BJ (cell line): ENCODE results near the gene PDE7B. TPM values are rescaled to one million over a fixed set of nuclear protein-coding genes. Genes with fewer than 3 reads are reported as not detected.

ENCODE experiments used
- CTCF ChIA-PET: fragments of 350-600 bp; formaldehyde crosslinking; extraction: SDS; loops from one replicate; lab custom pipeline; 2021; ENCODE audit warnings: antibody characterized with exemption, inconsistent platforms; lab: Yijun Ruan, JAX
- POLR2A ChIA-PET: fragments of 300-600 bp; sonication (Branson Sonifier 250); formaldehyde crosslinking; extraction: SDS; loops from one replicate; lab custom pipeline; 2021; ENCODE audit warnings: antibody characterized with exemption; lab: Charles Lee
- DNase-seq: peaks from one replicate; pipeline ENCODE4 v3.0.0-alpha.2; 2011; ENCODE audit warnings: low read depth
- H3K27me3 ChIP-seq: 2 replicates; pipeline ENCODE4 v1.6.0; 2011; ENCODE audit warnings: low read length; ENCODE audit not compliant: control insufficient read depth, insufficient read depth
- H3K36me3 ChIP-seq: 2 replicates; pipeline ENCODE4 v1.5.1; 2011; ENCODE audit warnings: low read length; ENCODE audit not compliant: control insufficient read depth, insufficient read depth
- H3K4me3 ChIP-seq: 2 replicates; pipeline ENCODE4 v1.5.1; 2011; ENCODE audit warnings: low read depth, mild to moderate bottlenecking, control low read depth, low read length
- CTCF ChIP-seq: IDR thresholded peaks from 2 replicates; pipeline ENCODE4 v1.5.1; 2011; ENCODE audit warnings: low read depth, mild to moderate bottlenecking, control low read depth, inconsistent platforms, low read length, moderate library complexity; ENCODE audit not compliant: insufficient read depth
- polyA plus RNA-seq: library from polyadenylated mRNA; depleted of rRNA; stranded (reverse); fragments of >200 nt; gene quantifications from 2 replicates; pipeline ENCODE4 v1.2.3, GENCODE V29; 2011

PDE7B gene
- polyA plus RNA-seq, 1 experiment, result 2.7 TPM

DNA sequence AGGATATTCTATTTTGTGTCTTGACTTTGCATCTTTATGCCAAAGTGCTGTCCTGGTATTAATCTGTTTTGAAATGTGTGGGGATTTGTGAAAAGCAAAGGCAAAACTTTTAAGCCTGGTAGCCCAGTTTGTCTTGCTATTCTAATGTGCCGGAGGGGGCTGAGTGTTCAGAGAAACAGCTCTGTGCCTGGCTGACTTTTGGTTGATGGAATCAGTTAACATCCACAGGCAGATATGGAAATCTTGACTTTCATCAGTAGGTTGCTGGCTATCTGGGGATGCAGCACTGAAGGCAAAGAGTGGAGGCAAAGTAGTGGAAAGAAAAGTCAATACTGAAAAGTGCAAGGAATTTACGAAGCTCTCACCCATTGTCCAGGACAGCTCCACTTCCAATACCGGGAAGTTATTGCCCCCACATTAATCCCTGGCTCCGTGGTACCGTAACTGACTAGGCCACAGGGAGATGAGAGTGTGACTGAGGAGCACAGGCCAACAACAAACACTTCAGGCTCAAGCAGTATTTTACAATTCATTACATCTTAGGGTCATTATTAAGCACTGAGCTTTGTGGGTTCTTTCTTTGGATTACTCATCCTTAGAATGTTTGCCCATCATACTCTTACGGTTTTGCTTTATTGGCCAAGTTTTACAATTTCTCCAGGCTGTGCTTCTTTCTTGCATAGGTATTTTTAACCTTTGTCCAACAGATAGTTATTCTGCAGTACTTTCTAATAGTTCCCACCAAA lies 234.0 kb downstream of the PDE7B start:
- Histone ChIP-seq H3K36me3 (no peaks in the 10 kb centered on the region), H3K4me3 (no peak overlapping the region), H3K27me3 (no peaks in the 10 kb centered on the region)
- DNase-seq, result no peak
- no peak for TF ChIP-seq CTCF
- CTCF ChIA-PET, result no interaction called here
- POLR2A ChIA-PET, result no interaction called here

DNA sequence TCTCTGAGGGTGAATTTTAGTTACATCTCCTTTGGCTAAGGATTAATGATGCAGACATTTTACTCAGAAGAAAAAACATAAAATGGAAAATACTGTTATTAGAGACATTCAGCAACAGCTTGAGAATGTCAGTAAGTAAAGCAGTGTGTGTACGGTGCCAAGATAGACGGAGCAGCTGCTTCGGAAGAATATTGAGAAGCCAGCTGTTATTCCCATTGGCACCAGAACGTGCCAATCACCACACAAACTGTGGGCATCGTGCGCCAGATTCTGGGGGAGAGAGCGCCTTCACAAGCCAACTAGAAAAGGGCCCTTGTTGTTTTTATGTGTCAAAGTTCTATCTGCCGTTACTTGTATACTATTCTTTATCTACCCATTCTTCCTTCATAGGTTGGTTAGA lies 235.2 kb downstream of the PDE7B start:
- no peaks in the 10 kb centered on the region for H3K36me3 ChIP-seq
- TF ChIP-seq CTCF, result no peak
- POLR2A ChIA-PET, result no interaction called here
- CTCF ChIA-PET, result no interaction called here
- H3K4me3 ChIP-seq, result no peak overlapping the region
- no peaks in the 10 kb centered on the region for H3K27me3 ChIP-seq
- no peak for DNase-seq

DNA sequence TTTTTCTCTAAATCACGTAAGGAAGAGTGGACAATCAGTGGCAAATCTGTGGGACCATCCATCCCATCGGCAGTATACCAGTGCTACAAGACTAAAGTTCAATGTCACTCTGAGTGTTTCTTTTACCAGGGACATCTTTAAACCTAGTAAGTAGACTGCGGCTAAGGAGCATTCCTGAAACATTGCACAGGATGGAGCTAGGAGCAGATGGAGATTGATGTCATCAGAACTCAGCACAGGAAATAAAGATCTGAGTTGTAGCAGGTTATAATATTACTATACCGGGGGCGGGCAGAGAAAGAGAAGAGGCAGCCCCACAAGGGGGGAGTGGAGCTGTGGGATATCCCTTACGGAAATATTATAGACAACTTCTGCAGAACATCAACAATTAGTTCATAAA lies 236.5 kb downstream of the PDE7B start:
- ChIA-PET CTCF (interaction anchor here (0.6 kb wide), 1 partner anchor 9 kb away, joined by 3 read pairs; no protein-coding TSS in a partner anchor), POLR2A (no interaction called here)
- DNase-seq, result no peak
- TF ChIP-seq CTCF, result no peak
- no peaks in the 10 kb centered on the region for H3K27me3 ChIP-seq
- H3K36me3 ChIP-seq, result no peaks in the 10 kb centered on the region
- no peak overlapping the region for H3K4me3 ChIP-seq

DNA sequence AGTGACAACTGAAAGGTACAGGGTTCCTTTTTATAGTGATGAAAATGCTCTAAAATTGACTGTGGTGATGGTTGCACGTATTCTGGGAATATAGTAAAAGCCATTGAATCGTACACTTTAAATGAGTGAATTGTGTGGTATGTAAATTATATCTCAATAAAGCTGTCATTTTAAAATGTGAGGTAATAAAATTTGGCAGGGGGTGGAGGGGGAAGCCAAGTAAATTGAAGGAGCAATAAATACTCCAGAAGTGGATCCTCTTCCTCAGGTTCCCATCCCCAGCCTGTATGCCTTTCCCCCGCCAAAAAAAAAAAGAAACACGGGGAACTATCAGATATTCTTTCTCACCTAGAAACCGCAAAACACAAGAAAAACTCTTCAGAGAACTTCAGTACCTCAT lies 237.2 kb downstream of the PDE7B start:
- no peak overlapping the region for H3K4me3 ChIP-seq
- TF ChIP-seq CTCF, result no peak
- no peak for DNase-seq
- POLR2A ChIA-PET, result no interaction called here
- CTCF ChIA-PET, result no interaction called here
- no peaks in the 10 kb centered on the region for H3K27me3 ChIP-seq
- no peaks in the 10 kb centered on the region for H3K36me3 ChIP-seq

GRCh38 chr6:136089876-136090275 lies 238.4 kb downstream of the PDE7B start:
- no peaks in the 10 kb centered on the region for H3K27me3 ChIP-seq
- ChIA-PET CTCF (no interaction called here), POLR2A (no interaction called here)
- no peaks in the 10 kb centered on the region for H3K36me3 ChIP-seq
- TF ChIP-seq CTCF, result no peak
- no peak for DNase-seq
- no peak overlapping the region for H3K4me3 ChIP-seq
